Measurements from ENCODE around the gene STAT1. TPM values are rescaled to one million over a fixed set of nuclear protein-coding genes. Genes with fewer than 3 reads are reported as not detected.

The STAT1 gene
- polyA plus RNA-seq, 1 donor (not counting 4 experiments of a cell fraction or from before 2014, with no cell fraction given), result 181 TPM

GRCh38 chr2:191019376-191019775 is 5.4 kb upstream of the STAT1 start:
- H2AFZ ChIP-seq (ENCODE audit: control insufficient read depth, low read length), result no peak overlapping the region
- no peak overlapping the region for H3K4me3 ChIP-seq (ENCODE audit: control insufficient read depth in 2 of 3, extremely low read depth in 1 of 3, insufficient read depth in 2 of 3, low read depth in 1 of 3, low read length in 3 of 3)
- no peaks in the 10 kb centered on the region for H3K79me2 ChIP-seq (ENCODE audit: control insufficient read depth, insufficient read depth, low read length)
- H3K9me1 ChIP-seq (ENCODE audit: control insufficient read depth, extremely low read depth, insufficient read depth, low read length), result no peaks in the 10 kb centered on the region
- TF ChIP-seq EZH2 (IDR thresholded peaks at IDR 0.05; ENCODE audit: low read length) (no peak), CTCF (optimal IDR thresholded peaks at IDR 0.05 in 1 of 3, IDR thresholded peaks at IDR 0.05 in 1 of 3, conservative IDR thresholded peaks at IDR 0.05 in 1 of 3; ENCODE audit: extremely low read depth in 1 of 3, insufficient read depth in 2 of 3, low read length in 3 of 3) (no peak)
- H3K27ac ChIP-seq (ENCODE audit: control insufficient read depth, insufficient read depth, low read length), result no peak overlapping the region
- peaks cover 12% of the 10 kb centered on the region for H3K4me1 ChIP-seq (ENCODE audit: control insufficient read depth, extremely low read depth, insufficient read depth, low read length)
- FAIRE-seq, result no peak
- no peaks in the 10 kb centered on the region for H3K36me3 ChIP-seq (ENCODE audit: control insufficient read depth in 2 of 2, extremely low read depth in 1 of 2, insufficient read depth in 2 of 2, low read length in 2 of 2)
- no peaks in the 10 kb centered on the region for H3K27me3 ChIP-seq (ENCODE audit: control insufficient read depth, extremely low read depth, insufficient read depth, low read length)
- H3K4me2 ChIP-seq (ENCODE audit: control insufficient read depth, extremely low read depth, insufficient read depth, low read depth, low read length), result no peak overlapping the region
- no peak overlapping the region for H3K9ac ChIP-seq (ENCODE audit: control insufficient read depth, extremely low read depth, insufficient read depth, low read length)
- no peaks in the 10 kb centered on the region for H3K9me3 ChIP-seq (ENCODE audit: control insufficient read depth, low read depth, low read length)
- DNase-seq (ENCODE audit: low read depth, low spot score), result no peak
- no peaks in the 10 kb centered on the region for H4K20me1 ChIP-seq (ENCODE audit: control insufficient read depth, extremely low read depth, insufficient read depth, low read length)
- dilution Hi-C loops (cut with MboI; ENCODE audit: extremely low pct_ligation_motif_present, low sequenced_read_pairs), result no loop called here

- Histone ChIP-seq H3K9me1 (ENCODE audit: control insufficient read depth, extremely low read depth, insufficient read depth, low read length) (no peaks in the 10 kb centered on the region), H3K36me3 (ENCODE audit: control insufficient read depth in 2 of 2, extremely low read depth in 1 of 2, insufficient read depth in 2 of 2, low read length in 2 of 2) (no peaks in the 10 kb centered on the region), H3K4me2 (ENCODE audit: control insufficient read depth, extremely low read depth, insufficient read depth, low read depth, low read length) (no peak overlapping the region), H3K9ac (ENCODE audit: control insufficient read depth, extremely low read depth, insufficient read depth, low read length) (no peak overlapping the region), H3K9me3 (ENCODE audit: control insufficient read depth, low read depth, low read length) (no peaks in the 10 kb centered on the region), H2AFZ (ENCODE audit: control insufficient read depth, low read length) (no peak overlapping the region), H4K20me1 (ENCODE audit: control insufficient read depth, extremely low read depth, insufficient read depth, low read length) (no peaks in the 10 kb centered on the region), H3K79me2 (ENCODE audit: control insufficient read depth, insufficient read depth, low read length) (peaks cover 2% of the 10 kb centered on the region), H3K4me3 (ENCODE audit: control insufficient read depth in 2 of 3, extremely low read depth in 1 of 3, insufficient read depth in 2 of 3, low read depth in 1 of 3, low read length in 3 of 3) (no peak overlapping the region), H3K27ac (ENCODE audit: control insufficient read depth, insufficient read depth, low read length) (no peak overlapping the region), H3K4me1 (ENCODE audit: control insufficient read depth, extremely low read depth, insufficient read depth, low read length) (peaks cover 13% of the 10 kb centered on the region), H3K27me3 (ENCODE audit: control insufficient read depth, extremely low read depth, insufficient read depth, low read length) (no peaks in the 10 kb centered on the region)
- TF ChIP-seq CTCF (optimal IDR thresholded peaks at IDR 0.05 in 1 of 3, IDR thresholded peaks at IDR 0.05 in 1 of 3, conservative IDR thresholded peaks at IDR 0.05 in 1 of 3; ENCODE audit: extremely low read depth in 1 of 3, insufficient read depth in 2 of 3, low read length in 3 of 3), result no peak
- TF ChIP-seq EZH2 (IDR thresholded peaks at IDR 0.05; ENCODE audit: low read length), result no peak
- dilution Hi-C loops (cut with MboI; ENCODE audit: extremely low pct_ligation_motif_present, low sequenced_read_pairs), result no loop called here
- DNase-seq (ENCODE audit: low read depth, low spot score) (no peak), FAIRE-seq (no peak)
Measured at GRCh38 chr2:191018643-191019119, 4.7 kb upstream of the STAT1 start.

Measured in keratinocyte (primary cell).